Activated CD4-positive, alpha-beta T cell treated with anti-CD3 and anti-CD28 coated beads, Interleukin-2, amount 10 ng/mL, durations not matched to agents 24 days and 14 days (primary cell): Measurements from ENCODE around the gene GRAMD1A. TPM values are rescaled to one million over a fixed set of nuclear protein-coding genes. Genes with fewer than 3 reads are reported as not detected.
"Not testable (repeated sequence)": the region's sequence is repeated elsewhere in the genome, so short reads cannot be mapped to it uniquely, and the experiment has no call there.

ENCODE experiments used
- DNase-seq: peaks from one replicate; pipeline ENCODE4 v3.0.0; 2022
- H3K27ac Mint-ChIP-seq: one replicate; pipeline ENCODE4 v1.8.0; 2022; ENCODE audit warnings: mild to moderate bottlenecking, mixed read lengths
- H3K27me3 Mint-ChIP-seq: one replicate; pipeline ENCODE4 v1.8.0; 2022; ENCODE audit warnings: mixed read lengths
- H3K36me3 Mint-ChIP-seq: one replicate; pipeline ENCODE4 v1.8.0; 2022; ENCODE audit warnings: low read depth, mild to moderate bottlenecking, mixed read lengths
- H3K4me1 Mint-ChIP-seq: one replicate; pipeline ENCODE4 v1.8.0; 2021; ENCODE audit warnings: mixed read lengths
- H3K4me3 Mint-ChIP-seq: one replicate; pipeline ENCODE4 v1.8.0; 2022; ENCODE audit warnings: mild to moderate bottlenecking, moderate library complexity, mixed read lengths
- H3K9me3 Mint-ChIP-seq: one replicate; pipeline ENCODE4 v1.8.0; 2021; ENCODE audit warnings: mixed read lengths
- intact Hi-C: fragments of 100-400 bp; cut with micrococcal nuclease; formaldehyde crosslinking; loops from one replicate; pipeline ENCODE4 v1.15.1; 2023
- total RNA-seq: library from RNA; stranded (reverse); gene quantifications from 2 replicates; pipeline ENCODE4 v1.2.3, GENCODE V29; 2022

GRAMD1A gene
- total RNA-seq, 1 donor from 2014 or later: 176 TPM

DNA sequence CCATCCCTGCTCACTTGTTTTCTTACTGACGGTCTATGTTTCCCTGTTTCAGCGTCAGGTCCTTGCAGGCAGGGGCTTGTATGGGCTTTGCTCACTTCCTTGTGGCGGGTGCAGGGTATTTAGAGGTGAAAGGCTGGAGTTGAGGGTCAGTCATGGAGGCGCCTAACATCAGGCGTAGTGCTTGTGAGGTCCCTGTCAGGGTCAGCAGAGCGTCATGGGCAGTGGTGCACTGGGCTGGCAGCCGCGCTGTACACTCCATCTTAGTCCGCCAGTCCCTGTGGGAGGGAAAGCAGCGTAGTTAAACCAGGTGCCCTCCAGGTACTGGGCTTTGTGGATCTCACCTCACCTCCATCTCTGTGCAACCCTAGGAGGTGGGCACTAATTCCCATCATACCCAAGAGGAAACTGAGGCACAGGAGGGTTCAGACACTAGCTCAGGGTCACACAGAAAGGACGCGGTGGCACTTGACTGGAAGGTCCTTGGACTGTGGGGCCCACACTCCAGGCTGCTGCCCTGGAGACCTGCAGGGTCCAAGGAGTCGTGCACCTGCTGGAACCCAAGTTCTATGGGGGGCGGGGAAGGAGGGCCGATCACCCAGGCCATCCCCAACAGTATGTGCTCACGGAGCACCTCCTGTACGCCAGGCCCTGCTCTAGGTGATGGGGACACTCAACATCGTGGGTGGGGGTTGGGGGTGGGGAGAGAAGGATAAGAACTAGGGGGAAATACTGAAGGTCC is 4.6 kb downstream of the GRAMD1A start:
- no peaks in the 10 kb centered on the region for H3K27me3 Mint-ChIP-seq
- intact Hi-C loops: no loop called here
- peak overlapping the region; percentile 15 for H3K27ac Mint-ChIP-seq
- no peak for DNase-seq
- H3K4me1 Mint-ChIP-seq: peaks cover 37% of the 10 kb centered on the region
- no peaks in the 10 kb centered on the region for H3K9me3 Mint-ChIP-seq
- no peak overlapping the region for H3K4me3 Mint-ChIP-seq
- peaks cover 43% of the 10 kb centered on the region for H3K36me3 Mint-ChIP-seq

DNA sequence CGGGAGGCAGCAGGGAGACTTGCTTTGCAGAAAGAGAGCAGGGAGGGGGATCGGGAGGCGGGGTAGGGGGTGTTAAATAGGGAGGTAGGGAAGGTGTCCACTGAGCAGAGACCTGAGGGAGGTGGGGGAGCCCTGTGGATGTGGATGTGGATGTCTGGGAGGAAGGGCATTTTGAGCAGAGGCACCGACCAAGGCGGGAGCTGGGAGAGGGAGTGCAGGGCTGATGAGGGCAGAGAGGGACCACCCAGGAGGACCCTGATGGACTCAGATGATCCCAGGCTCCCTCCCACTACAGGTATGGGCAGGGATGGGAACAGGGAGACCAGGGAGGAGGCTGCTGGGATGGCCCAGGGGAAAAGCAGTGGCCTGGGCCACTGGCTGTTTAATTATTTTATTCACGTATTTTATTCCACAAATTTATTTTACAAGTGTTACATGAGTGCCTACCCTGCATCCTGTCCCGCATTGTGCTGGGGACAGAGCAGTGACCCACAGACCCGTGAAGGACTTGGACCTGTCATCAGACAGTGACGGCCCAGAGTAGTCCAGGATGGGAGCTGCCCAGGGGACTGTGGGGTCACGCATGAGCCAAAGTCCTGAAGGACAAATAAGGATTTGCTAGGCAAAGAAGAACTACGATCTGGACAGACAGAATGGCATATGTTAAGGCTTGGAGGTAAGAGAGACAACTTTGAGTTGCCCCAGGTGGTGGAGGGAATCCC is 5.3 kb downstream of the GRAMD1A start:
- no peak for DNase-seq
- Mint-ChIP-seq H3K4me1 (peaks cover 37% of the 10 kb centered on the region), H3K4me3 (no peak overlapping the region), H3K9me3 (no peaks in the 10 kb centered on the region), H3K36me3 (peaks cover 47% of the 10 kb centered on the region), H3K27me3 (no peaks in the 10 kb centered on the region), H3K27ac (no peak overlapping the region)
- intact Hi-C loops: no loop called here

DNA sequence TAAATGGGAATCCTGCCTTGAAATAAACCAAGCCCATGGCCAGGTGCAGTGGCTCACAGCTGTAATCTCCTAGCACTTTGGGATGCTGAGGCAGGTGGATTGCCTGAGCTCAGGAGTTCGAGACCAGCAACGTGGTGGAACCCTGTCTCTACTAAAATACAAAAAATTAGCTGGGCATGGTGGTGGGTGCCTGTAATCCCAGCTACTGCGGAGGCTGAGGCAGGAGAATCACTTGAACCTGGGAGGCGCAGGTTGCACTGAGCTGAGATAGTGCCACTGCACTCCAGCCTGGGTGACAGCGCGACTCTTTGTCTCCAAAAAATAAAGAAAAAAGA is 5.9 kb downstream of the GRAMD1A start:
- peaks cover 36% of the 10 kb centered on the region for H3K4me1 Mint-ChIP-seq
- intact Hi-C loops, H3K9me3 Mint-ChIP-seq, H3K27ac Mint-ChIP-seq, DNase-seq, H3K27me3 Mint-ChIP-seq, H3K4me3 Mint-ChIP-seq: not testable (repeated sequence)
- peaks cover 49% of the 10 kb centered on the region for H3K36me3 Mint-ChIP-seq

DNA sequence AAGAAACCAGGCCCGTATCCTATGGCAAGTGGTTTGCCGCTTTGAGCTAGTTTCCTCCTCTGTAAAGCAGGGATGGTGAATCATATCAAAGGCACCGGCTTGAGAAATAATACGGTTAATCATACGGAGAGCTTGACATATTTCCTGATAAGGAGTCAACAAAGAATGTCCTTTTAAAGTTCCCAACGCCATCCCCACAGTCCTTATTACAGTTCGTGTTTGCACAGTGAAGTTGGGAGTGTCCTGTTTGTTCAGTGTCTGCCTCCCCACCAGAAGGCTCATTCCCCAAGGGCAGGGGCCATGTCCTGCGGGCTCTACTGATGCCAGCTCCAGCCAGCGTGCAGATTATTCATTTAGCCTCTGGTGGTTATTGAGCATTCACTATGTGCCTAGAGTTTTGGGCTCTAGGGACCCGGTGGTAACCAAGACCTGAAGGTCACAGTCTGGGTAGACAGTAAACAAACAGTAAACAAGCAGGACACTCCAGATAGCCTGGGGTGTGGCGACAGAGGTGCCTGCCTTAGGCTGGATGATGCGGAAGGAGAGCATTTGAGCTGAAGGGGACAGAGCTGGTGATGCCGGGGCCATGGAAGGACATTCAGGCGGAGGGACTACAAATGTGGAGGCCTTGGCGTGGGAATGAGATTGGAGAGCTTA is 6.3 kb downstream of the GRAMD1A start:
- H3K36me3 Mint-ChIP-seq: peaks cover 49% of the 10 kb centered on the region
- peaks cover 36% of the 10 kb centered on the region for H3K4me1 Mint-ChIP-seq
- no peaks in the 10 kb centered on the region for H3K27me3 Mint-ChIP-seq
- no peak for DNase-seq
- H3K4me3 Mint-ChIP-seq: no peak overlapping the region
- intact Hi-C loops: no loop called here
- H3K9me3 Mint-ChIP-seq: no peaks in the 10 kb centered on the region
- no peak overlapping the region for H3K27ac Mint-ChIP-seq

DNA sequence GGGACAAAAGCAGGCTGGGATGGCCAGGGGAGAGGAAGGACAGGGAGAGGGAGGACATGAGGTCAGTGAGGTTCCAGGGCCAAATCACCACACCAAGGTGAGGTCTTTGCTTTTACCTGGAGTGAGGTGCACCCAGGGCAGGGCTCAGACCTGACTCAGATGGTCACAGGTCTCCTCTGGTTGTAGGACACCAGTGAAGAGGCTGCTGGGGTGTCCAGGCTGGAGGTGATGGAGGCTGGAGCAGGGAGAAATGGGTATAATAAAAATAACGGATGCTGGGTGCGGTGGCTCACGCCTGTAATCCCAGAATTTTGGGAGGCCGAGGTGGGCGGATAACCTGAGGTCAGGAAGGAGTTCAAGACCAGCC is 6.9 kb downstream of the GRAMD1A start:
- H3K36me3 Mint-ChIP-seq: peaks cover 47% of the 10 kb centered on the region
- no peak overlapping the region for H3K4me3 Mint-ChIP-seq
- H3K27me3 Mint-ChIP-seq: no peaks in the 10 kb centered on the region
- H3K4me1 Mint-ChIP-seq: peaks cover 36% of the 10 kb centered on the region
- H3K27ac Mint-ChIP-seq: no peak overlapping the region
- no peak for DNase-seq
- intact Hi-C loops: no loop called here
- H3K9me3 Mint-ChIP-seq: no peaks in the 10 kb centered on the region

DNA sequence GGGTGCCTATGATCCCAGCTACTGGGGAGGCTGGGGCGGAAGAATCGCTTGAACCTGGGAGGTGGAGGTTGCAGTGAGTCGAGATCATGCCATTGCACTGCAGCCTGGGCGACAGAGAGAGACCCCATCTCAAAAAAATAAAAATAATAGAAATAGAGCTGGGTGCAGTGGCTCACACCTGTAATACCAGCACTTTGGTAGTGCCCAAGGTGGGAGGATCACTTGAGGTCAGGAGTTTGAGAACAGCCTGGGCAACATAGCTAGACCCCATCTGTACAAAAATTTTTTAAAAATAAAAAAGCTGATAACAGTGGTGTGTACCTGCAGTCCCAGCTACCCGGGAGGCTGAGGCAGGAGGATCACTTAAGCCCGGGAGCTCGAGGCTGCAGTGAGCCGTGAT is 7.3 kb downstream of the GRAMD1A start:
- H3K4me3 Mint-ChIP-seq, intact Hi-C loops, H3K9me3 Mint-ChIP-seq, H3K27ac Mint-ChIP-seq, DNase-seq, H3K27me3 Mint-ChIP-seq: not testable (repeated sequence)
- Mint-ChIP-seq H3K36me3 (peaks cover 47% of the 10 kb centered on the region), H3K4me1 (peaks cover 36% of the 10 kb centered on the region)

DNA sequence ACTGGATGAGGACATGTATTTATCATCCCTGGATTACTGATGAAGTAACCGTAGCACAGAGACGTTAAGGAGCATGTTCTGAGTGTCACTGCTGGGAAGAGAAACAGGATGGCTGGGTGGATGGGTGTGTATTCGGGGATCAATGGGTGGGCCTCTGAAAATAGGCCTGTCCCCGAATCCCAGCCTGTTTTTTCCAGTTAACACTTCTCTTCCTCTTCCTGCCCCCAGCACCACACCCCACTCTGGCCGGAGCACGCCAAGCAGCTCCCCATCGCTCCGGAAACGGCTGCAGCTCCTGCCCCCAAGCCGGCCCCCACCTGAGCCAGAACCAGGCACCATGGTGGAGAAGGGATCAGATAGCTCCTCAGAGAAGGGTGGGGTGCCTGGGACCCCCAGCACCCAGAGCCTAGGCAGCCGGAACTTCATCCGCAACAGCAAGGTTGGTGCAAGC is 8.8 kb downstream of the GRAMD1A start:
- H3K36me3 Mint-ChIP-seq: peaks cover 51% of the 10 kb centered on the region
- H3K27me3 Mint-ChIP-seq: no peaks in the 10 kb centered on the region

DNA sequence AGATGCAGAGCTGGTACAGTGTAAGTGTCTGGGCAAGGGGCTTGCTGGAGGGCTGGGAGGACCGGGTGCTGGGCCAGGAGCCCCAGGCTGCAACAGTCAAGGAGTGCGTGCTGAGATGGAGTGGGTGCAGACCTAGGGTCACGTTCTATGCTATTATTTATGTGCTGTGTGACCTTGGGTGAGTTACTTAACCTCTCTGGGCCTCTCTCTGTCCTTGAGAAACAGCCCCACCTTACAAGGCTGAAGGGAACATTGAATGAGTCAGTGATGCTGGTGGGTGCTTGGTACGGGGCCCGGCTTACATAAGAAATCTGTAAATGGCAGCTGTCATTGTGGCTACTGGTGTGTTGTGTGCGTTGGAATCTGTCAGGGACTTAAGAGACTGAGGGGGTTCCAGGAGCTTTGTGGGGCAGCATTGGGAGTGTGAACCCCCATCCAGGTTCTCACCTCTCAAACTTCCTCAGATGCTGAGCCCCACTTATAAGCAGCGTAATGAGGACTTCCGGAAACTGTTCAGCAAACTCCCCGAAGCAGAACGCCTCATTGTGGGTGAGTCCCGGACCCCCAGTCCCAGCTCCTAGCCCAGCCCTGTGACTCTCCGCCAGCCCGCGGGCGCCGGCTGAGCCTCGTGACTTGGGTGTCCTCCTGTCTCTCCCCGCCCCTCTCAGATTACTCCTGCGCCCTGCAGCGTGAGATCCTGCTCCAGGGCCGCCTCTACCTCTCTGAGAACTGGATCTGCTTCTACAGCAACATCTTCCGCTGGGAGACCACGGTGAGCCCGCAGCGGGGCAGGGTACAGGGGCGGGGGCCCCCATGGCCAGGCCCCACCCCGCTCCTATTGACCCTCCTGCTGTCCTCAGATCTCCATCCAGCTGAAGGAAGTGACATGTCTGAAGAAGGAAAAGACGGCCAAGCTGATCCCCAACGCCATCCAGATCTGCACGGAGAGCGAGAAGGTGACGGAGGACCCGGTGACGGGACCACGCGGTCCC is 9.6 kb downstream of the GRAMD1A start:
- H3K4me1 Mint-ChIP-seq: peaks cover 42% of the 10 kb centered on the region
- no peaks in the 10 kb centered on the region for H3K27me3 Mint-ChIP-seq
- no peak overlapping the region for H3K4me3 Mint-ChIP-seq
- H3K36me3 Mint-ChIP-seq: peaks cover 54% of the 10 kb centered on the region
- DNase-seq: no peak
- intact Hi-C loops: no loop called here
- H3K27ac Mint-ChIP-seq: peak overlapping the region; percentile 37
- H3K9me3 Mint-ChIP-seq: no peaks in the 10 kb centered on the region

More for the DNA sequence above, 8.8 kb downstream of the GRAMD1A start:
- no peak for DNase-seq
- Mint-ChIP-seq H3K4me3 (no peak overlapping the region), H3K9me3 (no peaks in the 10 kb centered on the region), H3K4me1 (peaks cover 38% of the 10 kb centered on the region), H3K27ac (no peak overlapping the region)
- intact Hi-C loops: no loop called here

DNA sequence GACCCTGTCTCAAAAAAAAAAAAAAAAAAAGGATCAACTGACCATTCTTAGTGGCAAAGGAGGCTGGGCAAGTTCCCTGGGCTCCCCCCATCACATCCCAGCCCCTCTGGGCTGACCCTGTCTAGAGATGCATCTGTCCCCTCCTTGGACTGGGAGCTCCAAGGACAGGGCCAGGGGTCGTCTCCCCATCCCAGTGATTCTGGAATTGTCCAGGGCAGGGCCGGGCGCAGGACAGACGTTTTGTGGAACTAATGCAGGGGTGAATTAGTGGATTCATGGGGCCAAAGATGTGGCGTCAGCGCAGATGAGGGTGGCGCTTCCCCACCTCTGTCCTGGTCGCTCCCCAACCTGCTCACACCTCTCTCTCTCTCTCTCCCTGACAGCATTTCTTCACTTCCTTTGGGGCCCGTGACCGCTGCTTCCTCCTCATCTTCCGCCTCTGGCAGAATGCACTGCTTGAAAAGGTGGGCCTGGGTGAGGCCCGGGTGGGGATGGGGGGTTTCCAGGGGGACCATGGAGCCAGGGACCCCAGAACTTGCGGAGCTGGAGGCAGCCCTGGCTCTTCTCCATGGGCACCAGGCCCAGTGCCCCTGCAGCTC is 11.1 kb downstream of the GRAMD1A start:
- Mint-ChIP-seq H3K27me3 (no peaks in the 10 kb centered on the region), H3K4me1 (peaks cover 41% of the 10 kb centered on the region), H3K27ac (no peak overlapping the region), H3K9me3 (no peaks in the 10 kb centered on the region), H3K36me3 (peaks cover 60% of the 10 kb centered on the region), H3K4me3 (no peak overlapping the region)
- DNase-seq: no peak
- intact Hi-C loops: no loop called here

DNA sequence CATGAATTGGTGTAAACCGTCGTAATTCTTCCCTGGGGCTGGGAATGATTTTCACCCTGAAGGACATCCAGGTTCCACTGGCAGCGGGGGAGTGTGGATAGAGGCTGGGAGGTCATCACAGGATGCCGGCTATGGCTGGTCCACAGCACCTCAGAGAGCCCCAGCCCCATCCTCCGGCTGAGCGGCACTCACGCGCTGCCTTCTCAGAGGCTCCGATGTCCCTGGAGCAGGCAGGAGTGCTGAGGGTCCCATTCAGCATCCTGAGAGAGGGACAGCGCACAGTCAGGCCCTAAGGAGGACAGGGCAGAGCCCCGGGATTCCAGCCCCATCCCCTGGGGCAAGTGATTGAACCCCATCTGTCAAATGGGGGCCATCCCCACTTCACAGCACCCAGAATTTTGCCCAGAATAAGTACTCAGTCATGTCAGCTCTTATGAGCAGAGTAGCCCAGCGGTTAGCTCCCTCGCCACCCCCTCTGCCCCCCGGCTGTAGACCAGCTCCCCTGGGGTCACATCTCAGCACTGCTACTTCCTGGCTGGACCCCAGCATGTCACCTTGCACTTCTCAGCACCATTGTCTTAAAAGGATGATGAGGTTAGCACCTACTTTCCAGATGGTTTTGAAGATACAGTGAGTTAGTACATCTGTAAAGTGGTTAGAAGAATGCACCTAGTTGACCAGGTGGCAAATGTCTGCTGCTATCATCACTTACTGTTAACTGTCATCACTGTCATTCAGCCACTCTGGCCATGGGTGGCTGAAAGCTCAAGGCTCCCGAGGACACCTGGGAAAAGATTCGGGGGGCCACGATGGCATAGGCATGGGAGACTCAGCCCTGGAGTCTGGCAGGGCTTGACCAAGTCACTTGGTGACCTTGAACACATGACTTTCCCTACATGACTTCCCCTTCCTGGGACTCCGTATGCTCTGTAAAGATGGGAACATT is 11.9 kb downstream of the GRAMD1A start:
- no peaks in the 10 kb centered on the region for H3K9me3 Mint-ChIP-seq
- peaks cover 36% of the 10 kb centered on the region for H3K4me1 Mint-ChIP-seq
- H3K27ac Mint-ChIP-seq: no peak overlapping the region
- no peak overlapping the region for H3K4me3 Mint-ChIP-seq
- H3K36me3 Mint-ChIP-seq: peaks cover 56% of the 10 kb centered on the region
- no peak for DNase-seq
- intact Hi-C loops: no loop called here
- no peaks in the 10 kb centered on the region for H3K27me3 Mint-ChIP-seq

DNA sequence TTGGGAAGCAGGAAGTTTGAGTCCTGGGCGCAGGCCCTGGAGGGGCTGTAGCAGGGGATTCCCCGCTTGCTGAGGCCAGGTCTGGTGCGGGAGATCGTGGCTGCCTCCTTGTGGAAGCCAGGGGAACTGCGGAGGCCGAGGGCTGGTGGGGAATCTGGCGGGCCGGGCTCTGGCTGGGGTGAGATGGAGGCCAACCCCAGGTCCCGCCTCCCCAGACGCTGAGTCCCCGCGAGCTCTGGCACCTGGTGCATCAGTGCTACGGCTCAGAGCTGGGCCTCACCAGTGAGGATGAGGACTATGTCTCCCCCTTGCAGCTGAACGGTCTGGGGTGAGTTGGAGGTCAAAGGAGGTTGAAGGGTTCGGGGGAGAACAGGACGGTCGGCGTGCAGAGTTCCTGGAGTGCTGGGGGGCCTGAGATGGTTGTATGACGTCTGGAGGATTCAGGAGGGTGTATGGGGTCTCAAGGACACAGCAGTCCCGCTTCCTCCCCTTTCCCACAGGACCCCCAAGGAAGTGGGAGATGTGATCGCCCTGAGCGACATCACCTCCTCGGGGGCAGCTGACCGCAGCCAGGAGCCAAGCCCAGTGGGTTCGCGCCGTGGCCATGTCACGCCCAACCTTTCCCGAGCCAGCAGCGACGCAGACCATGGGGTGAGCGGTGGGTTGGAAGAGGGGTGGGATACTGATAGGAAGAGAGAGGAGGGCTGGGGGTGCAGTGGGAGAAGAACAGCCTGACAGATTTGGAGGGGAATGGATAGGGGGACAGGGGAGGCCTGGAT is 13.1 kb downstream of the GRAMD1A start:
- Mint-ChIP-seq H3K4me3 (peak overlapping the region; percentile 67), H3K9me3 (no peaks in the 10 kb centered on the region), H3K36me3 (peaks cover 66% of the 10 kb centered on the region), H3K27me3 (no peaks in the 10 kb centered on the region), H3K27ac (peak overlapping the region; percentile 84), H3K4me1 (peaks cover 38% of the 10 kb centered on the region)
- DNase-seq: peak; percentile 93
- intact Hi-C loops: loop anchor here (1.0 kb wide), 1 partner anchor 40 kb away; no protein-coding TSS in a partner anchor
